ENCODE measurements around the gene HMCN1.

Gene HMCN1

DNA sequence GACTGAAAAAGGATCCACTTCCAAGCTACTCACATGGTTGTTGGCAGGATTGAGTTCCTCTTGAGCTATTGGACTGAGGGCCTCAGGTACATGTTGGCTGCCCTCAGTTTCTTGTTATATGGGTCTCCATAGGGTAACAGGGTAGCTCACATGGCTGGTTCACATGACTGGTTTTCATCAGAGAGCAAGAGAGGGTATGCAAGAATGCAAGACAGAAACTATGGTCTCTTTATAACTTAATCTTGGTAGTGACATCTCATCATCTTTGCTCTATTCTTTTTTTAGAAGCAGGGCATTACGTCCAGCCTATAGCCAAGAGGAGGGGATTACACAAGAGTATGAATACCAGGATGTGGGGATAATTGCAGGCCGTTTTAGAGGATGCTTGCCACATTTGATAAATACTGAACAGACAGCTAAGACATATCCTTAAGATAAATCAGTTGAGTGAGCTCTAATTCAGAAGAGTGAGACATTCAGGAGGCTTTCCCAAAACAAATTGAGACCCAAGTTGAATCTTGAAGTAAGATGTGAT, 100.2 kb downstream of the HMCN1 start:
- Histone ChIP-seq H3K9me3 (ENCODE audit: control insufficient read depth in 1 of 2, low read length in 2 of 2) (no peaks in the 10 kb centered on the region), H3K27ac (ENCODE audit: low read length) (no peak overlapping the region), H3K27me3 (ENCODE audit: low read depth, low read length) (no peaks in the 10 kb centered on the region), H3K4me3 (ENCODE audit: low read depth in 1 of 2, low read length in 2 of 2) (no peak overlapping the region), H3K4me1 (ENCODE audit: control insufficient read depth in 1 of 2, insufficient read depth in 2 of 2, low read length in 2 of 2) (no peaks in the 10 kb centered on the region), H3K36me3 (ENCODE audit: control insufficient read depth in 1 of 2, insufficient read depth in 2 of 2, low read length in 2 of 2) (no peaks in the 10 kb centered on the region)

- H3K4me3 ChIP-seq (ENCODE audit: low read depth in 1 of 2, low read length in 2 of 2): no peak overlapping the region
- H3K36me3 ChIP-seq (ENCODE audit: control insufficient read depth in 1 of 2, insufficient read depth in 2 of 2, low read length in 2 of 2): no peaks in the 10 kb centered on the region
- H3K4me1 ChIP-seq (ENCODE audit: control insufficient read depth in 1 of 2, insufficient read depth in 2 of 2, low read length in 2 of 2): no peaks in the 10 kb centered on the region
- no peaks in the 10 kb centered on the region for H3K27me3 ChIP-seq (ENCODE audit: low read depth, low read length)
- no peak overlapping the region for H3K27ac ChIP-seq (ENCODE audit: low read length)
- H3K9me3 ChIP-seq (ENCODE audit: control insufficient read depth in 1 of 2, low read length in 2 of 2): no peaks in the 10 kb centered on the region
These were observed 101.0 kb downstream of the HMCN1 start for GRCh38 chr1:185835191-185835590.

DNA sequence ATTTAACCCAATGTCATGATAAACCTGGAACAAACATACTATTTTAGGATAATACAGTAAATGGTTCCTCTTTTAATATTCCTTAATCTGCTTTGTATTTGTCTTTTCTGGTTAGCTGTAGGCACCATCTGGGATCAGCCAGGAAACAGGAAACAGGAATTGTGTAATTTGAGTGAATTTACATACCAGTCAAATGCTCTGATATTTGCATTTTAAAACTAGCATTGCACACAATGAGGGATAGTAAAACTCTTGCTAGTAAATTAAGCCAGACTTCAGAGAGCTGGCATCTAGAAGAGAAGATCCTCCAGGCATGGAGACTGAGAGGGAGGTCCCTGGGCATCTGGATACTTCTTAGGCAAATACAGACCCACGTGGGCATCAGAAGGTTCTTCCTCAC, 103.5 kb downstream of the HMCN1 start:
- no peaks in the 10 kb centered on the region for H3K9me3 ChIP-seq (ENCODE audit: control insufficient read depth in 1 of 2, low read length in 2 of 2)
- no peaks in the 10 kb centered on the region for H3K36me3 ChIP-seq (ENCODE audit: control insufficient read depth in 1 of 2, insufficient read depth in 2 of 2, low read length in 2 of 2)
- no peak overlapping the region for H3K27ac ChIP-seq (ENCODE audit: low read length)
- no peaks in the 10 kb centered on the region for H3K4me1 ChIP-seq (ENCODE audit: control insufficient read depth in 1 of 2, insufficient read depth in 2 of 2, low read length in 2 of 2)
- no peak overlapping the region for H3K4me3 ChIP-seq (ENCODE audit: low read depth in 1 of 2, low read length in 2 of 2)
- no peaks in the 10 kb centered on the region for H3K27me3 ChIP-seq (ENCODE audit: low read depth, low read length)

- Histone ChIP-seq H3K4me3 (ENCODE audit: low read depth in 1 of 2, low read length in 2 of 2) (no peak overlapping the region), H3K9me3 (ENCODE audit: control insufficient read depth in 1 of 2, low read length in 2 of 2) (no peaks in the 10 kb centered on the region), H3K36me3 (ENCODE audit: control insufficient read depth in 1 of 2, insufficient read depth in 2 of 2, low read length in 2 of 2) (no peaks in the 10 kb centered on the region), H3K27me3 (ENCODE audit: low read depth, low read length) (no peaks in the 10 kb centered on the region), H3K27ac (ENCODE audit: low read length) (no peak overlapping the region), H3K4me1 (ENCODE audit: control insufficient read depth in 1 of 2, insufficient read depth in 2 of 2, low read length in 2 of 2) (no peaks in the 10 kb centered on the region)
These were observed 103.9 kb downstream of the HMCN1 start for GRCh38 chr1:185838111-185838510.

- Histone ChIP-seq H3K9me3 (ENCODE audit: control insufficient read depth in 1 of 2, low read length in 2 of 2) (no peaks in the 10 kb centered on the region), H3K27ac (ENCODE audit: low read length) (no peak overlapping the region), H3K27me3 (ENCODE audit: low read depth, low read length) (no peaks in the 10 kb centered on the region), H3K36me3 (ENCODE audit: control insufficient read depth in 1 of 2, insufficient read depth in 2 of 2, low read length in 2 of 2) (no peaks in the 10 kb centered on the region), H3K4me1 (ENCODE audit: control insufficient read depth in 1 of 2, insufficient read depth in 2 of 2, low read length in 2 of 2) (no peaks in the 10 kb centered on the region), H3K4me3 (ENCODE audit: low read depth in 1 of 2, low read length in 2 of 2) (no peak overlapping the region)
These were observed 106.7 kb downstream of the HMCN1 start for GRCh38 chr1:185840880-185841279.

- Histone ChIP-seq H3K4me3 (ENCODE audit: low read depth in 1 of 2, low read length in 2 of 2) (no peak overlapping the region), H3K27ac (ENCODE audit: low read length) (no peak overlapping the region), H3K36me3 (ENCODE audit: control insufficient read depth in 1 of 2, insufficient read depth in 2 of 2, low read length in 2 of 2) (no peaks in the 10 kb centered on the region)
These were observed 109.2 kb downstream of the HMCN1 start for GRCh38 chr1:185843297-185843869.

DNA sequence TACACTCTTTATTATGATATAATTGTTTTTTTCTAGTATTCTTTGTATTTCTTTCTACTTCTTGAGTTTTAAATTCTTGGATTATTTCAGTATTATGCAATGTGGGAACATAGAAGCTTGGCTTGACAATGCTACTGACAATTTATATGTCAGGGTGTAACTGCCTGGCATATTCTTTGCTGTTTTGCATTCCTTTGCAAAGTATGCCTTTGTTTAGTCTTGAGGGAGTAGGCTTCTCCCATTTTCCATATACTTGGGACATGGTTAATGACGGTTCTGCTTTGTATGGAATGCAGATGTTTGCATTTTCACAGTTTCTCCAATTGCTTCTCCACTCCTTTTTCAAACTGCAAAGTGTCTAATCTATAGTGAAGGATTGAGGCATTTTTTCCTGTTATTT, 109.8 kb downstream of the HMCN1 start:
- H3K36me3 ChIP-seq (ENCODE audit: control insufficient read depth in 1 of 2, insufficient read depth in 2 of 2, low read length in 2 of 2): no peaks in the 10 kb centered on the region
- H3K27ac ChIP-seq (ENCODE audit: low read length): no peak overlapping the region
- H3K4me1 ChIP-seq (ENCODE audit: control insufficient read depth in 1 of 2, insufficient read depth in 2 of 2, low read length in 2 of 2): no peaks in the 10 kb centered on the region
- no peaks in the 10 kb centered on the region for H3K9me3 ChIP-seq (ENCODE audit: control insufficient read depth in 1 of 2, low read length in 2 of 2)
- H3K4me3 ChIP-seq (ENCODE audit: low read depth in 1 of 2, low read length in 2 of 2): no peak overlapping the region
- H3K27me3 ChIP-seq (ENCODE audit: low read depth, low read length): no peaks in the 10 kb centered on the region

More at GRCh38 chr1:185843297-185843869, 109.2 kb downstream of the HMCN1 start:
- H3K9me3 ChIP-seq (ENCODE audit: control insufficient read depth in 1 of 2, low read length in 2 of 2): no peaks in the 10 kb centered on the region
- H3K4me1 ChIP-seq (ENCODE audit: control insufficient read depth in 1 of 2, insufficient read depth in 2 of 2, low read length in 2 of 2): no peaks in the 10 kb centered on the region
- H3K27me3 ChIP-seq (ENCODE audit: low read depth, low read length): no peaks in the 10 kb centered on the region

DNA sequence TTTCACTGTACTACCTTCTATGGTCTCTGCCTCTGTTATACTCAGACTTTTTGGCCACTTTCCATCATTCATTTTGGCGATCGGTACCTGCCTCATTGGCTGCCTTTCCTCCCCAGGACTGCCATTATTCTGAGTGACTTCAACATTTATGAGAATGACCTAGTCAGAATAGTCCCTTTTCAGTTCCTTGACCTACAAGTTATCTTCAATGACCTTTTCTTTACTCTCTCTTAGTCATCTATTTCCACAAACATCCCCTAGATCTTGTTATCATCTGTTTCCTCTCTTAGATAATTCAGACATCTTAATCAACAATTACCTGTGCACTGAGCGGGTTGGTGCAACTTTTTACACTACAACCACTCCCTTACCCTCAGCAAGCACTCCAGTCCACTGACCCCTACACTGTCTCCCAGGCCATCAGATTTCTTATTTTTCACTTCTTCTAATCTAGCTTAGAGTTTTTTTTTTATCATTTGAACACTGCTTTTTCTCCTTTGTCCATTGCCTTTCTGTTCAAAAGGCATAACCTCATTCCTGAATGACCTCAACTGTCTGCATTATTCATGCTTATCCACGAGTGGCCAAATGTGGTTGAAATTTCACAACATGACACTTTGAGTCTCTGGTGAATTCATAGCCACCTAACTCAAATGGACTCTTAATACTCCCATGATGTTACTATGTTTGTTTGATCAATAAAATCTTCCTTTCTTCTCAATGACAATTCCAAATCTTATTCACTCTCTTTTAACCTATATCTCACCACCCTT, 112.7 kb downstream of the HMCN1 start:
- H3K36me3 ChIP-seq (ENCODE audit: control insufficient read depth in 1 of 2, insufficient read depth in 2 of 2, low read length in 2 of 2): no peaks in the 10 kb centered on the region
- no peak overlapping the region for H3K4me3 ChIP-seq (ENCODE audit: low read depth in 1 of 2, low read length in 2 of 2)
- H3K9me3 ChIP-seq (ENCODE audit: control insufficient read depth in 1 of 2, low read length in 2 of 2): no peaks in the 10 kb centered on the region
- no peaks in the 10 kb centered on the region for H3K4me1 ChIP-seq (ENCODE audit: control insufficient read depth in 1 of 2, insufficient read depth in 2 of 2, low read length in 2 of 2)
- no peaks in the 10 kb centered on the region for H3K27me3 ChIP-seq (ENCODE audit: low read depth, low read length)
- H3K27ac ChIP-seq (ENCODE audit: low read length): no peak overlapping the region

DNA sequence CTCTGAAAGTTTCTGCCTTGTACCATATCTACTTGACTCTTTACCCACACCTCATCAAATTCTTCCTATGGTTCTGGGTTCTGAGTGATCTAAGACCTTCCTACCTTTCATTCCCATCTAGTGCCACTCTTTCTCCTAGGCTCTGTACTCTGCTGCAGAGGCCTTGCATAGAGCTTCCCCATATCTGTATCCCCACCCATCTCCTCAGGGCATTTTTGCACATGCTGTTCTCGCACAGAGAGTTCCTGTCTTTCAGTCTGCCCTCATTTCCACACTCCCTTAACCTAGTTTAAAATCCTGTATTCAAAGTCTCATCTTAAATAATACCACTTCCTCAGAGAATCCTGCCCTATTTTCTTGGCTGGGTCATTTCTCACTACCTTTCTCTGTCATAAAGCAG, 114.8 kb downstream of the HMCN1 start:
- no peak overlapping the region for H3K27ac ChIP-seq (ENCODE audit: low read length)

DNA sequence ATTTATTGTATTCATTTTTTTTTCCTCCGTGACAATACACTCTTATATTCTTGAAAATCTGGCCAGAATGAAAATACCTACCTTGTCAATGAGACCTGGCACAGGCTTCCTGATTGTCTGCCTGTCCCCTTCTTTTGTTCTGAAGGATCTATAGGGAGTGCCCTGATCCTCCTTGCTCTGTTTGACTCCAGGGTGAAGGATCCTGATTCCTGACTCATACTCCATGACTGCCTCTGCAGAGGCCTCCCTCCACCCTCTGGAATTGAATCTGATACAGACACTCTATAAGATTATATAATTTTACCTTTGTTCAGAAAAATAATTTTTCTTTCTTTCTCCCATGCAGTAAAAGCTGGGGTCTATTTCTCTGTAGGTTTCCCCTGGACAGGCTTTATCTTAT, 116.2 kb downstream of the HMCN1 start:
- Histone ChIP-seq H3K9me3 (ENCODE audit: control insufficient read depth in 1 of 2, low read length in 2 of 2) (no peaks in the 10 kb centered on the region), H3K36me3 (ENCODE audit: control insufficient read depth in 1 of 2, insufficient read depth in 2 of 2, low read length in 2 of 2) (no peaks in the 10 kb centered on the region), H3K27ac (ENCODE audit: low read length) (no peak overlapping the region), H3K27me3 (ENCODE audit: low read depth, low read length) (no peaks in the 10 kb centered on the region), H3K4me1 (ENCODE audit: control insufficient read depth in 1 of 2, insufficient read depth in 2 of 2, low read length in 2 of 2) (no peaks in the 10 kb centered on the region), H3K4me3 (ENCODE audit: low read depth in 1 of 2, low read length in 2 of 2) (no peak overlapping the region)

More for the DNA sequence above, 114.8 kb downstream of the HMCN1 start:
- no peaks in the 10 kb centered on the region for H3K27me3 ChIP-seq (ENCODE audit: low read depth, low read length)
- H3K4me3 ChIP-seq (ENCODE audit: low read depth in 1 of 2, low read length in 2 of 2): no peak overlapping the region
- no peaks in the 10 kb centered on the region for H3K36me3 ChIP-seq (ENCODE audit: control insufficient read depth in 1 of 2, insufficient read depth in 2 of 2, low read length in 2 of 2)
- H3K9me3 ChIP-seq (ENCODE audit: control insufficient read depth in 1 of 2, low read length in 2 of 2): no peaks in the 10 kb centered on the region
- no peaks in the 10 kb centered on the region for H3K4me1 ChIP-seq (ENCODE audit: control insufficient read depth in 1 of 2, insufficient read depth in 2 of 2, low read length in 2 of 2)

DNA sequence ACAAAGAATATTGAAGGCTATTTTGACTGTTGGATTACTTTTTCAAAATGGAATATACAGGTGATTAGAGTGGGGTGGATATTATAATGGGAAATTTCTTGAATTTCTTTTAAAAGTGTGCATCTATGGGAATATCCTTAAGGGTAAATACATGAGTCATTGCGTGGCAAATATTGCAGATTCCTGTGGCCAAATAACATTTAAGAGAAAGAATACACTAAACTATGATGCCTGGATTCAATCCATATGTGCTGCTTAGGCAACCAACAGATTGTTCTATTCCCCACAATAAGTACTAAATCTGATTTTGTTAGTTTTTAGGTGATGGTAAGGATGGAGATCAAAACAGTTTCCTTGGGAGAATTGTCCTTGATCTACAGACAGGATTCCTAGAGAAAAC, 119.5 kb downstream of the HMCN1 start:
- Histone ChIP-seq H3K4me3 (ENCODE audit: low read depth in 1 of 2, low read length in 2 of 2) (no peak overlapping the region), H3K27me3 (ENCODE audit: low read depth, low read length) (no peaks in the 10 kb centered on the region), H3K27ac (ENCODE audit: low read length) (no peak overlapping the region), H3K36me3 (ENCODE audit: control insufficient read depth in 1 of 2, insufficient read depth in 2 of 2, low read length in 2 of 2) (no peaks in the 10 kb centered on the region), H3K4me1 (ENCODE audit: control insufficient read depth in 1 of 2, insufficient read depth in 2 of 2, low read length in 2 of 2) (no peaks in the 10 kb centered on the region), H3K9me3 (ENCODE audit: control insufficient read depth in 1 of 2, low read length in 2 of 2) (no peaks in the 10 kb centered on the region)
